Nephron (organoid): ENCODE results near the gene CPNE2.

Source experiments
- H3K27ac Mint-ChIP-seq, 3 experiments: 2 replicates each; pipeline ENCODE4 v1.8.0; 2020; ENCODE audit warnings: mixed read lengths in 3 of 3, mild to moderate bottlenecking in 2 of 3, moderate library complexity in 1 of 3
- H3K27me3 Mint-ChIP-seq: 2 replicates; pipeline ENCODE4 v1.8.0; 2021; ENCODE audit warnings: low read depth, mild to moderate bottlenecking, moderate library complexity, mixed read lengths
- H3K36me3 Mint-ChIP-seq: 2 replicates; pipeline ENCODE4 v1.8.0; 2020; ENCODE audit warnings: low read depth, mixed read lengths
- H3K4me1 Mint-ChIP-seq: 2 replicates; pipeline ENCODE4 v1.8.0; 2020; ENCODE audit warnings: mixed read lengths
- H3K4me3 Mint-ChIP-seq, 3 experiments: 2 replicates each; pipeline ENCODE4 v1.8.0; 2020; ENCODE audit warnings: mild to moderate bottlenecking in 3 of 3, mixed read lengths in 3 of 3, moderate library complexity in 2 of 3
- H3K9me3 Mint-ChIP-seq: 2 replicates; pipeline ENCODE4 v1.8.0; 2020; ENCODE audit warnings: mixed read lengths
- TF ChIP-seq, protein P1 (sequence below), 3 experiments: fragments of 200-600 bp; sonication (generic); IDR thresholded peaks; one replicate each; pipeline ENCODE4 v1.5.0; 2021; ENCODE audit warnings: antibody characterized with exemption in 3 of 3; ENCODE audit not compliant: unreplicated experiment in 3 of 3

CPNE2 gene

DNA sequence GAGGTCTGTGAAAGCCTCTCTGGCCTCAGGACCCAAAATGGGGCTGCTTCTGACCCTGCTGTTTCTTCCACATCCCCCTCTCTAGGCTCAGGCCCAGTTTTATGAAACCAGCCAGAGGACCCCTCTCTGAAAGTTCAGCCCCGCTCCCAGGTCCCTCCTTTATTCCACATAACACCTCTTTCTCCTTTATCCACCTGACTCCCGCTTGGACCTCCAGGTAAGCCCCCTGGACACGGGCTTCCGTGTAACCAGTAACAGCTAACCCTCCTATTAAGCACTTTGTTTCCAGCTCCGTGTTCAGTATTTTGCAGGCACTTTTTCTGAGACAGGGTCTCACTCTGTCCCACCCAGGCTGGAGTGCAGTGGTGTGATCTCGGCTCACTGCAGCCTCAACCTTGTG lies 56.1 kb downstream of the CPNE2 start:
- no peaks in the 10 kb centered on the region for H3K9me3 Mint-ChIP-seq
- H3K4me3 Mint-ChIP-seq, result peak overlapping the region in 1 of 3 experiments; percentile 36
- no peaks in the 10 kb centered on the region for H3K27me3 Mint-ChIP-seq
- H3K4me1 Mint-ChIP-seq, result peaks cover 20% of the 10 kb centered on the region
- H3K27ac Mint-ChIP-seq, result peak overlapping the region; percentile 13 to 84 (median 81)
- TF ChIP-seq, protein P1, sequence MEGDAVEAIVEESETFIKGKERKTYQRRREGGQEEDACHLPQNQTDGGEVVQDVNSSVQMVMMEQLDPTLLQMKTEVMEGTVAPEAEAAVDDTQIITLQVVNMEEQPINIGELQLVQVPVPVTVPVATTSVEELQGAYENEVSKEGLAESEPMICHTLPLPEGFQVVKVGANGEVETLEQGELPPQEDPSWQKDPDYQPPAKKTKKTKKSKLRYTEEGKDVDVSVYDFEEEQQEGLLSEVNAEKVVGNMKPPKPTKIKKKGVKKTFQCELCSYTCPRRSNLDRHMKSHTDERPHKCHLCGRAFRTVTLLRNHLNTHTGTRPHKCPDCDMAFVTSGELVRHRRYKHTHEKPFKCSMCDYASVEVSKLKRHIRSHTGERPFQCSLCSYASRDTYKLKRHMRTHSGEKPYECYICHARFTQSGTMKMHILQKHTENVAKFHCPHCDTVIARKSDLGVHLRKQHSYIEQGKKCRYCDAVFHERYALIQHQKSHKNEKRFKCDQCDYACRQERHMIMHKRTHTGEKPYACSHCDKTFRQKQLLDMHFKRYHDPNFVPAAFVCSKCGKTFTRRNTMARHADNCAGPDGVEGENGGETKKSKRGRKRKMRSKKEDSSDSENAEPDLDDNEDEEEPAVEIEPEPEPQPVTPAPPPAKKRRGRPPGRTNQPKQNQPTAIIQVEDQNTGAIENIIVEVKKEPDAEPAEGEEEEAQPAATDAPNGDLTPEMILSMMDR (IDR thresholded peaks at IDR 0.05; ENCODE audit: unreplicated experiment in 3 of 3), result no peak
- H3K36me3 Mint-ChIP-seq, result peaks cover 17% of the 10 kb centered on the region

DNA sequence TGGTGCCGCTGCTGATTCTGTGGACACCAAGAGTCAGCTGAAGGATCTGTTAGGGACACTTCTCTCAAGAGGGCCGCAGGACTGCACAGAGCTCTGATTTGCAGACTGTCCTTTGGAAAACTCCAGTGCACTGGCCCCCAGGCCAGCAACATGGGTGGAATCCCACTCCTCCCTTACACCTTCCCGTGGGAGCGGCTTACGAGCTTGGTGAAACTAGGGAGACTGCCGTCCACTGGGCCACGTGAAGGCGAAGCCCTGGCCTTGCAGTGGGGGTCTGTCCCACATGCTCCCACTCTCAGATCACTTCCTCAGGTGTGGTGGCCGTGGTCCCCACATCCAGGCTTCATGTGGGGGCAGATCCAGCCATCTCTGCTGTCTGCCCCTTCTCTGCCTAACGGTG lies 57.0 kb downstream of the CPNE2 start:
- Mint-ChIP-seq H3K4me1 (peaks cover 20% of the 10 kb centered on the region), H3K9me3 (no peaks in the 10 kb centered on the region), H3K27me3 (no peaks in the 10 kb centered on the region), H3K4me3 (no peak overlapping the region), H3K36me3 (peaks cover 26% of the 10 kb centered on the region), H3K27ac (no peak overlapping the region)
- TF ChIP-seq, protein P1 (IDR thresholded peaks at IDR 0.05; ENCODE audit: unreplicated experiment in 3 of 3), result no peak

GRCh38 chr16:57150682-57151330 lies 58.4 kb downstream of the CPNE2 start:
- TF ChIP-seq, protein P1 (IDR thresholded peaks at IDR 0.05; ENCODE audit: unreplicated experiment in 3 of 3), result no peak
- Mint-ChIP-seq H3K4me3 (no peak overlapping the region), H3K9me3 (no peaks in the 10 kb centered on the region), H3K27ac (no peak overlapping the region), H3K36me3 (peaks cover 38% of the 10 kb centered on the region), H3K4me1 (peaks cover 15% of the 10 kb centered on the region), H3K27me3 (no peaks in the 10 kb centered on the region)

DNA sequence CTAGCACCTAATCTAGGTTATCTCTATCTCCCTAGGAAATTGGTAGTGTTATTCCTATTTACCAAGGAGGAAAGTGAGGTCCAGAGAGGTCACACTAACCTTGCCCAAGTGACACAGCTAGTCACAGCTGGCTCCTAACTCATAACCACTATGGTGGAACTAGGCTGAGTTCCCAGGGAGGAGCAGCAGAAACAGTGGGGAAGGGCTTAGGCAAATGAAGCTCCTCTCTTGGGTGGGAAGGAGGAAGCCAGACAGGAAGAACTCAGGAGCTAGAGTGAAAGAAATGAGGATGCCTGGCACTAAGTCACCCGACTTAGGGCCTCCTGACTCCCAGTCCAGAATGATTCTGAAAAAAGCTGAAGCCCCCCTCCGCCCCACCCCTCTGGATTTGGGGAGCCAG lies 59.0 kb downstream of the CPNE2 start:
- TF ChIP-seq, protein P1 (IDR thresholded peaks at IDR 0.05; ENCODE audit: unreplicated experiment in 3 of 3), result no peak
- no peaks in the 10 kb centered on the region for H3K9me3 Mint-ChIP-seq
- peaks cover 43% of the 10 kb centered on the region for H3K36me3 Mint-ChIP-seq
- H3K4me1 Mint-ChIP-seq, result peaks cover 15% of the 10 kb centered on the region
- no peaks in the 10 kb centered on the region for H3K27me3 Mint-ChIP-seq
- H3K27ac Mint-ChIP-seq, result peak overlapping the region in 1 of 3 experiments; percentile 60
- H3K4me3 Mint-ChIP-seq, result no peak overlapping the region

DNA sequence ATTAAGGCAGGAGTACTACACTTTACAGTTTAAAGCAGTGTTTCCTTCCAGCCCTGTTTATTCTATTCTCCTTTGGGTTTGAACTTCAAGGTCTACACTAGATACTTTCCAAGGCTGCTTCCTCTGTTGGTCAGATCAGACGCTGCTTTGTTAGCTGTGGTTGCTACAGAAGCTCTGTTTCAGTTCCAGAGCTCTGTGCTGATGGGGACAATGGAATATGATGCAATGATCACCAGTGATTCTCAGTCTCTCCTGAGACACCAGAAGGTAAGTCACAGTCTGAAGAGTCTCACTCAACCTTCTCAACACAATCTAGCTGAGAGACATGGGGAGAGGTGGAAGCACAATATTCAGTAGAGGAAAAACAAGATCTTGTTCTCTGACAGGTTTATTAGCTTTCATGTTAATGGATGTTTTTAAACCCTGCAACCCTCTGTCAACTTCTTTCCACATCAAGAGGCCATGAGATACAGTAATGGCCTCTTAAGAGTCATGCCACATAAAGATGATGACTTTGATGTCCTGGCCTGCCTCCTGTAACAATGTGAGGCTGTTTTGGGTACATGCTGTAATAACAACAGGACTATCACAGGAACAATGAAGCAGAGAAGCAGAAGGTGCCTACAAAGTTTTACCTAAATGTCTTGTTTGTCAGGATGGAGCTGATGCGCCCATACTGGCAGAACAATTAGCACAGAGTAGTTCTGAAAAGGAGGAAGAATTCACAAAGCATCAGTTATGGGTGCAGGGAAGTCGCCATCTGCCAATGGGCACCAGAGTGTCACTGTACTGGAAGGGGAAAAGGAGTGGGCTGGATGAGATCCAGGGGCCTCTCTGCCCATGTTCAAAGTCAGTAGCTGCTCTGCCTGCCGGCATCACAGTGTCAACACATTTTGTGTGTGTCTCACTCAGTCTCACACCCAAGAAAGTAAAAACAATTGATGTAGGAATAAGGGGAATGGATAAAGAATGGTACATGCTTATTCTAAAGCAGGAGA lies 60.0 kb downstream of the CPNE2 start:
- H3K27ac Mint-ChIP-seq, result no peak overlapping the region
- H3K4me3 Mint-ChIP-seq, result no peak overlapping the region
- no peaks in the 10 kb centered on the region for H3K9me3 Mint-ChIP-seq
- no peaks in the 10 kb centered on the region for H3K27me3 Mint-ChIP-seq
- peaks cover 14% of the 10 kb centered on the region for H3K4me1 Mint-ChIP-seq
- TF ChIP-seq, protein P1 (IDR thresholded peaks at IDR 0.05; ENCODE audit: unreplicated experiment in 3 of 3), result no peak
- peaks cover 54% of the 10 kb centered on the region for H3K36me3 Mint-ChIP-seq
